ENCODE measurements around the gene SUCO.
"Not testable (repeated sequence)": the region's sequence is repeated elsewhere in the genome, so short reads cannot be mapped to it uniquely, and the experiment has no call there.

The SUCO gene, protein sequence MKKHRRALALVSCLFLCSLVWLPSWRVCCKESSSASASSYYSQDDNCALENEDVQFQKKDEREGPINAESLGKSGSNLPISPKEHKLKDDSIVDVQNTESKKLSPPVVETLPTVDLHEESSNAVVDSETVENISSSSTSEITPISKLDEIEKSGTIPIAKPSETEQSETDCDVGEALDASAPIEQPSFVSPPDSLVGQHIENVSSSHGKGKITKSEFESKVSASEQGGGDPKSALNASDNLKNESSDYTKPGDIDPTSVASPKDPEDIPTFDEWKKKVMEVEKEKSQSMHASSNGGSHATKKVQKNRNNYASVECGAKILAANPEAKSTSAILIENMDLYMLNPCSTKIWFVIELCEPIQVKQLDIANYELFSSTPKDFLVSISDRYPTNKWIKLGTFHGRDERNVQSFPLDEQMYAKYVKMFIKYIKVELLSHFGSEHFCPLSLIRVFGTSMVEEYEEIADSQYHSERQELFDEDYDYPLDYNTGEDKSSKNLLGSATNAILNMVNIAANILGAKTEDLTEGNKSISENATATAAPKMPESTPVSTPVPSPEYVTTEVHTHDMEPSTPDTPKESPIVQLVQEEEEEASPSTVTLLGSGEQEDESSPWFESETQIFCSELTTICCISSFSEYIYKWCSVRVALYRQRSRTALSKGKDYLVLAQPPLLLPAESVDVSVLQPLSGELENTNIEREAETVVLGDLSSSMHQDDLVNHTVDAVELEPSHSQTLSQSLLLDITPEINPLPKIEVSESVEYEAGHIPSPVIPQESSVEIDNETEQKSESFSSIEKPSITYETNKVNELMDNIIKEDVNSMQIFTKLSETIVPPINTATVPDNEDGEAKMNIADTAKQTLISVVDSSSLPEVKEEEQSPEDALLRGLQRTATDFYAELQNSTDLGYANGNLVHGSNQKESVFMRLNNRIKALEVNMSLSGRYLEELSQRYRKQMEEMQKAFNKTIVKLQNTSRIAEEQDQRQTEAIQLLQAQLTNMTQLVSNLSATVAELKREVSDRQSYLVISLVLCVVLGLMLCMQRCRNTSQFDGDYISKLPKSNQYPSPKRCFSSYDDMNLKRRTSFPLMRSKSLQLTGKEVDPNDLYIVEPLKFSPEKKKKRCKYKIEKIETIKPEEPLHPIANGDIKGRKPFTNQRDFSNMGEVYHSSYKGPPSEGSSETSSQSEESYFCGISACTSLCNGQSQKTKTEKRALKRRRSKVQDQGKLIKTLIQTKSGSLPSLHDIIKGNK (N-terminal part only)

GRCh38 chr1:172532700-172533512 lies at the start of gene SUCO:
TSS of gene SUCO (plus strand) at chr1:172533150. CDS start at chr1:172533436, 286 bp downstream.
- DNase-seq (ENCODE audit: low spot score), result peak; percentile 98

DNA sequence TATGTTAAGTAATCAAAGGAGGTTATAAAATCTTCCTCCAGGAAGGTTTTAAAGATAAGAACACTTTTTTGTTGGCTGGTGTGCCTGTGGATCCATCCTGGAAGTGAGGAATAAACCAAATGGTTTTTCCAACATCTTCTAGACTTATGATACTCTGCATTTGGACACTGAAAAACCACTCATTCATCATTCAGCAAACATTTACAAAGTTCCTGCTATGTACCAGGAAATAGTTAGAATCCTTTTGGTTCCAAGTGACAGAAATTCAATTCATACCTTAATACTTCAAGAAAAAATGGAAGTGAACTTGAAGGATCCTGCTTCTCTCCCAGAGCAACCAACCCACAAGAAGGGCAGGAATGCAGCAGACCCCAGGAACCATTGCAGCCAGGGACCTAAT lies 49.5 kb upstream of the SUCO start:
- no peak for DNase-seq (ENCODE audit: low spot score)

DNA sequence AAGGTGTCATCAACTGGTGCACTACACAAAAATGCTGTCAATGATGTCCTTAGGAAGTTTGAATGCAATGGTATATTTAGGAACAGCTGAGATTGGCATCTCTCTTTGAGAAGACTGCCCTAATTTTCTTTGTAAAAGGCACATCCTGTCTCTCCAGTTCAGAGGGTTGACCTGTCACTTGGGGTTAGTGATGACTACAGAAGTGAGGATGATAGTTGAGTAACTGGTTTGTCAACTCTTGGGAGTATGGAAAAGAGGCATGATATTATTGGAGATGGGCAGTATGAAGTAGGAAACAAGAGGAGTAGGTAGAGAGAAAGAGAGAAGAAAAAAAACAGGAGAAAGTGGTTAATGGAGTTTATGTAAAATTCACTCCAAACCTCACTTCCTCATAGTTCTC lies 48.7 kb upstream of the SUCO start:
- no peak for DNase-seq (ENCODE audit: low spot score)

DNA sequence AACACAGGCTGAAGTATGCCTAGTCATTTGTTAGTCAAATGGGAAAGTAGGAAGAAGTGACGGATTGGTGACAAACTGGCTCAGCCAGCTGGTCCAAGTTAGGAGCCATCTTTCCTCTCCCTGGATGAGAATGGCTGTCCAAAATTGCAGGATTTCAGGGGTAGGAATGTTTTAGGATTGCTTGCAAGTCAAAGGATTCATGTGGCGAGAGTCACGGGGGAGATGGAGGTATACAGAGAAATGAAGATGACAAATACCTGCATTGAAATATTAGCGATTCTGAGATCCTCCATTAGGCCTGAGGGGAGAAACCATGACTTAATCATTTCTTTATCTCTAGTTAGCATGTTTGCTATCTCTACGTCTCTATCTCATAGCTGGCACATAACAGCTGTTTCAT lies 47.3 kb upstream of the SUCO start:
- no peak for DNase-seq (ENCODE audit: low spot score)

- no peak for DNase-seq (ENCODE audit: low spot score)
Observed at GRCh38 chr1:172486805-172487454, 46.0 kb upstream of the SUCO start.

DNA sequence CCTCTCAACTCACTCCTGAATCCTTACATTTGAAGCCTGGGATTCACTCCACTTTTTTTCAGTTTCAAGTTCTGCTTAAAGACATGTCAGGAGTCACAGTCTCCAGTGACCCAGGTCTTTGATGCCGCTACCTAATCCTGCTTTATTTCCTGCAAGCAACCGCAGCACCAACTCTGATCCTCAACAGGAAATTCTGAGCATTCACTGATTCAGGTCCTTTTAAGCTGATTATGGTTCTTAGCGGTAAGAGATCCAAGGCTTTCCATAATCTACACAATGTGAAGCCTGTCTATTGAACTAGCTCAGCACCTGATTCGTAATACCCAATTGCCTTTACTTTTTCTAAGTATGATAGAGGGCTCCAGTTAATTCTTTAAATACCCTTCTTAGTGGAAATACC lies 45.4 kb upstream of the SUCO start:
- DNase-seq (ENCODE audit: low spot score), result no peak

GRCh38 chr1:172488393-172488792 lies 44.6 kb upstream of the SUCO start:
- no peak for DNase-seq (ENCODE audit: low spot score)

- no peak for DNase-seq (ENCODE audit: low spot score)
Observed at GRCh38 chr1:172489847-172490246, 43.1 kb upstream of the SUCO start.

GRCh38 chr1:172492421-172492820 lies 40.5 kb upstream of the SUCO start:
- DNase-seq (ENCODE audit: low spot score), result no peak

DNA sequence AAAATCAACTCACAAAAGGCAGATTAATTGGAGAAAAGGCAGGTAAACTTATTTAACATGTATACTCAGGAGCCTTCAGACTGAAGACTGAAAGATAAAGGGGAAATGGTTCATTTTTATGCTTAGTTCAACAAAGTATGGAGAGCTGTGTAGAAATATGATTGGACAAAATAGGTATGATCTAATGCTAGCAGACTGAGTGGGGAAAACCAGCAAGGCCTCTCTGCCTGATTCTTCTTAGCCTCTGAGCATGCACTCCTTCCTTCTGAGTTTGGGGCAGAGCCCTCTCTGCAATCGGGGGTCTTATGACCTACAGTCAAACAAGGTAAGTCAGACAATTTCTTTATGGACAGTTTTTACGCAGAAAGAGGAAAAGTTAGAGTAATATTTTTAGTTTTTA lies 38.8 kb upstream of the SUCO start:
- no peak for DNase-seq (ENCODE audit: low spot score)

DNA sequence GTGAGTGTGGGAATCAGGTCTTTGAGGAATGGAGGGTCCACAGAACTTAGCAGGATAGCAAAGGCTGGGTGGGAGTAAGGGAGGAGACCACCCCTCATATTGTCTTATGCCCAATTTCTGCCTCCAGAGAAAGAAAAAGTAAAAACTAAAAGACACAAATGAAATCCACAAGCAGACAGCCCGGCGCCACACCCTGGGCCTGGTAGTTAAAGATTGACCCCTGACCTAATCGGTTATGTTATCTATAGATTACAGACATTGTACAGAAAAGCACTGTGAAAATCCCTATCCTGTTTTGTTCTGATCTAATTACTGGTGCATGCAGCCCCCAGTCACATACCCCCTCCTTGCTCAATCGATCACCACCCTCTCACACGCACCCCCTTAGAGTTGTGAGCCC lies 36.8 kb upstream of the SUCO start:
- DNase-seq (ENCODE audit: low spot score), result not testable (repeated sequence)

DNA sequence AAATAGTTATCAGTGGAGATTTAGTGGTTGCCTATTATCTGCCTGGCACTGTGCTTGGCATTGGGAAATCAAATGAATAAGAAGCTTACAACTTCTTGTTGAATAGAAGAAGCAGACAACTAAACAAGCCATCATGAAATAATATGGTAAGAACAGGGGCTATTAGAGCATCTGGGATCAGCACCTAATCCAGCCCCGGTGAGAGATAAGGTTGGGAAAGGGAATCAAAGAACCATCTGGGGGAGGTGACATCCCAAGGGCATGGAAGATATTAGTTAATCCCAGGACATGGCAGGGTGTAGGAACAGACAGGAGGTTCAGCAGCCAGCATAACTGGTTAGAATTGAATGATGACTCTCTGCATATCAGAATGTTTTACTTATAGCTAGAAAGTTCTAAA lies 36.3 kb upstream of the SUCO start:
- DNase-seq (ENCODE audit: low spot score), result no peak

- DNase-seq (ENCODE audit: low spot score), result no peak
Observed at GRCh38 chr1:172497230-172497629, 35.7 kb upstream of the SUCO start.

- DNase-seq (ENCODE audit: low spot score), result no peak
Observed at GRCh38 chr1:172498857-172499256, 34.1 kb upstream of the SUCO start.

GRCh38 chr1:172499636-172500141 lies 33.3 kb upstream of the SUCO start:
- no peak for DNase-seq (ENCODE audit: low spot score)

GRCh38 chr1:172500207-172500606 lies 32.7 kb upstream of the SUCO start:
- no peak for DNase-seq (ENCODE audit: low spot score)

DNA sequence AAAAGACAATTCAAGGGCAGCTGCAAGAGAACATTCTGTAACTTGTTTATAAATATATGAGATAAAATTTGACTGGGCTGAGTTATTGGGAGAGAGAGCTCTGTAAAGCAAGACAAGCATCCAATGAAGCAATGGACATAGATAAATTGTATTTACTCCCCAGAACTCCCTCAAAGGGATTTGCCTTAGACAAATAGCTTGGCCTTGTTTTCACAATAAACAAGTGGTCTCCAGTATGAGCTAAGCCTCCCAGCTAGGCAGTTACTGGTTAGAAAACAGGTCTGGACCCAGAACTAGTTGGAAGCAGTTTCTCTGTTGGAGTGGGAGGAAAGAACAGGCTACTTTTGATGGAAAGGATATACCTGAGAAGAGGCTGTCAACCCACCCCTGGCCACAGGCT lies 25.2 kb upstream of the SUCO start:
- no peak for DNase-seq (ENCODE audit: low spot score)

GRCh38 chr1:172510479-172510878 lies 22.5 kb upstream of the SUCO start:
- DNase-seq (ENCODE audit: low spot score), result no peak

DNA sequence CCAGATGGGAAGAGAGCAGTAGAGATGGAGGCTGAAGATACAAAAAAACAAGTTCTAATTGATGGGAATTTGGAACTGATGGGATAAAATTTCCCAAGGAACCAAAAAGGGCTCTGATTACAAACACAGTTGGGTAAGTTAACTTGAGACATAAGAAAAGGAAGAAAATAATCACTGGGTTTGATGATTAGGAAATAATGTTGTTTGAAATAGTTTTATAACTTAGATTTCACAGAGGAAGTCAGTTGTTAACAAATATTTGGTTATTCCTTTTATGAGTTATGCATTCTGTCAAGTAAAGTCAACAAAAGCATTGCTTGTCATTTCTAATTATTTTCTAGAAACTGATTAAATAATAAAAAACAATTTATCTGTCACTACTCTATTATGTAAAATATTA lies 20.4 kb upstream of the SUCO start:
- DNase-seq (ENCODE audit: low spot score), result no peak

DNA sequence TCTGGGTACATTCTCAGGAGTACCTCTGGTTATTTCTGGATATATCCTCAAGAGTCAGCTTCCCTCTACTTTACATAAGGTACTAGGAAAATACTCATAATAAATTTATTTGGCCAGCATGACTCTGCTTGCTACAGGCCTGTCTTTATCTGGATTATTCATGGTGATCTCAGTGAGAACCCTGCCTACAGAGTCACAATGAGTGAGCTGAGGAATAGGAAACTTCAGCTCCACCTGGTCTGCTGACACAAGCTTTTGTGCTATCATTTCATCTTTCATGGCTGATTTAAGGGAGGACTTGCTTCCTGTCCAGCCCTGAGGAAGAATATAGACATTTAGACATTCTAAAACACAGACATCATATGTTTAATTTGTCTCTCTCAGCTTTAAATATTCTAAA lies 19.5 kb upstream of the SUCO start:
- DNase-seq (ENCODE audit: low spot score), result no peak

DNA sequence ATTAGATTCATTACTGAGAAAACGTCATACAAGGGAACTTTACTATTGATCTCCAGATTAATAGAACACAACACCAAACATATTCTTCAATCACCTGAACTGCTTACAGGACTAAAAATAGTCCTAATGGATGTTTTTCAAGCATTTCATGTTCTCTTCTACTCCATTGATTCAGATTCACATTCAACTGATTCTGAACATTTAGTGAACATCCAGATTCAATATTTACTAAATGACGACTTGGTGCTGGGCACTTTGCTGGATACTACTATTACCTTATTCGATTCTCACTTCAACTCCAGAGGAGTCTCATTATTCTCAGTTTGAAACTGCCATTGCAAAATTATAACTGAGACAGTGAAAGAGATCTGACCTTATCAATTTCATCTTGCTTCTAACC lies 18.8 kb upstream of the SUCO start:
- no peak for DNase-seq (ENCODE audit: low spot score)

All from germinal center (tissue), 1 donor.